Measurements from ENCODE around the gene MRGPRX1. TPM values are rescaled to one million over a fixed set of nuclear protein-coding genes. Genes with fewer than 3 reads are reported as not detected.

The MRGPRX1 gene
- total RNA-seq, 1 donor from 2014 or later, result not detected

Other genes with a start within 250 kb of the MRGPRX1 start
- 3.1 and 5.0 TPM in 2 replicates for gene TMEM86A, start 240.6 kb downstream of the MRGPRX1 start, total RNA-seq
- 0.04 TPM in 1 of 2 replicates, not detected in the other for gene IGSF22, start 213.2 kb downstream of the MRGPRX1 start, total RNA-seq
- gene PTPN5, start 147.6 kb downstream of the MRGPRX1 start, total RNA-seq, result 0.07 TPM in 1 of 2 replicates, not detected in the other
- not detected in 2 replicates for gene MRGPRX2, start 121.3 kb upstream of the MRGPRX1 start, total RNA-seq
- gene ZDHHC13, start 177.8 kb upstream of the MRGPRX1 start, total RNA-seq, result 23.3 and 27.6 TPM in 2 replicates